DND-41 (cell line): ENCODE data around the gene CSNK1G2.

Experiments
- ATAC-seq: fragments of 200-7000 bp; cut with Tn5 transposase; 3 replicates; pipeline ENCODE4 v1.9.1; 2021; ENCODE audit warnings: low read depth; ENCODE audit not compliant: insufficient read depth
- DNase-seq: peaks from one replicate; pipeline ENCODE4 v3.0.0-alpha.2; 2020
- H2AFZ ChIP-seq: 2 replicates; pipeline ENCODE4 v1.6.0; 2012; ENCODE audit warnings: low read depth, low read length
- H3K27ac ChIP-seq: 2 replicates; pipeline ENCODE4 v1.5.1; 2012; ENCODE audit warnings: low read length, inconsistent platforms
- H3K27me3 ChIP-seq: fragments of 200-600 bp; sonication (generic); 2 replicates; pipeline ENCODE4 v1.6.0; 2012; ENCODE audit warnings: low read length, mild to moderate bottlenecking, inconsistent platforms; ENCODE audit not compliant: insufficient read depth, poor library complexity
- H3K36me3 ChIP-seq: 2 replicates; pipeline ENCODE4 v1.5.1; 2012; ENCODE audit warnings: low read length, inconsistent platforms; ENCODE audit not compliant: insufficient read depth
- H3K4me1 ChIP-seq: 2 replicates; pipeline ENCODE4 v1.5.1; 2012; ENCODE audit warnings: mild to moderate bottlenecking, low read length; ENCODE audit not compliant: insufficient read depth
- H3K4me2 ChIP-seq: 2 replicates; pipeline ENCODE4 v1.6.0; 2012; ENCODE audit warnings: mild to moderate bottlenecking, moderate library complexity, low read length, inconsistent platforms; ENCODE audit not compliant: insufficient read depth
- H3K4me3 ChIP-seq, 2 experiments: fragments of 200-600 bp in 1 of 2; shearing (Covaris generic) in 1 of 2; 2 replicates each; pipeline ENCODE4 v1.5.1; 2012 to 2016; ENCODE audit warnings: inconsistent platforms in 2 of 2, low read length in 2 of 2, mild to moderate bottlenecking in 2 of 2, low read depth in 1 of 2, moderate library complexity in 1 of 2
- H3K79me2 ChIP-seq: 2 replicates; pipeline ENCODE4 v1.6.0; 2012; ENCODE audit warnings: low read length, inconsistent platforms; ENCODE audit not compliant: insufficient read depth
- H3K9ac ChIP-seq: 2 replicates; pipeline ENCODE4 v1.6.0; 2012; ENCODE audit warnings: low read depth, mild to moderate bottlenecking, inconsistent platforms, low read length, moderate library complexity
- H3K9me3 ChIP-seq: 2 replicates; pipeline ENCODE4 v1.5.1; 2012; ENCODE audit warnings: low read length, moderate library complexity, mild to moderate bottlenecking, inconsistent platforms; ENCODE audit not compliant: insufficient read depth, severe bottlenecking
- H4K20me1 ChIP-seq: 2 replicates; pipeline ENCODE4 v1.6.0; 2012; ENCODE audit warnings: low read length; ENCODE audit not compliant: insufficient read depth
- CTCF ChIP-seq: IDR thresholded peaks from 2 replicates; pipeline ENCODE4 v1.5.1; 2012; ENCODE audit warnings: borderline replicate concordance, low read length, moderate library complexity, mild to moderate bottlenecking; ENCODE audit not compliant: poor library complexity, severe bottlenecking; ENCODE audit errors: extremely low read depth
- EZH2 ChIP-seq: IDR thresholded peaks from 3 replicates; pipeline ENCODE4 v1.6.1; 2012; ENCODE audit warnings: borderline replicate concordance, low read depth, mild to moderate bottlenecking, moderate library complexity, low read length, inconsistent platforms; ENCODE audit not compliant: severe bottlenecking

Gene CSNK1G2

GRCh38 chr19:1943661-1944087 is 2.7 kb downstream of the CSNK1G2 start:
- Histone ChIP-seq H3K27ac (peak overlapping the region; percentile 90), H4K20me1 (peaks cover 61% of the 10 kb centered on the region), H3K9ac (peak overlapping the region; percentile 73), H3K4me3 (peak overlapping the region in 1 of 2 experiments; percentile 95; a peak in 2 of 4 replicates), H3K79me2 (peaks cover 76% of the 10 kb centered on the region), H3K4me1 (peaks cover 37% of the 10 kb centered on the region), H3K9me3 (no peaks in the 10 kb centered on the region), H3K36me3 (peaks cover 19% of the 10 kb centered on the region), H3K27me3 (no peaks in the 10 kb centered on the region), H3K4me2 (peak overlapping the region; percentile 94), H2AFZ (no peak overlapping the region)
- no peak for ATAC-seq
- DNase-seq = no peak
- no peak for TF ChIP-seq EZH2

- Histone ChIP-seq H3K4me3 (peak overlapping the region in 1 of 2 experiments; percentile 95; a peak in 2 of 4 replicates), H3K79me2 (peaks cover 83% of the 10 kb centered on the region), H3K4me1 (peaks cover 37% of the 10 kb centered on the region), H3K4me2 (peak overlapping the region; percentile 94), H2AFZ (no peak overlapping the region), H3K27ac (peak overlapping the region; percentile 90), H3K9ac (peak overlapping the region; percentile 73), H3K36me3 (peaks cover 25% of the 10 kb centered on the region), H4K20me1 (peaks cover 68% of the 10 kb centered on the region), H3K27me3 (no peaks in the 10 kb centered on the region), H3K9me3 (no peaks in the 10 kb centered on the region)
- ATAC-seq = no peak
- DNase-seq = no peak
- TF ChIP-seq EZH2 (no peak), CTCF (no peak)
These were observed 3.3 kb downstream of the CSNK1G2 start for GRCh38 chr19:1944088-1944915.

- Histone ChIP-seq H3K9ac (no peak overlapping the region), H3K4me1 (peaks cover 31% of the 10 kb centered on the region)
- ATAC-seq = no peak
These were observed 4.1 kb downstream of the CSNK1G2 start for GRCh38 chr19:1944916-1945561.

More at GRCh38 chr19:1944916-1945561, 4.1 kb downstream of the CSNK1G2 start:
- no peak for DNase-seq
- no peak for TF ChIP-seq CTCF
- TF ChIP-seq EZH2 = no peak
- no peak overlapping the region for H3K27ac ChIP-seq
- H3K36me3 ChIP-seq = peaks cover 31% of the 10 kb centered on the region
- H3K79me2 ChIP-seq = peaks cover 89% of the 10 kb centered on the region
- H4K20me1 ChIP-seq = peaks cover 74% of the 10 kb centered on the region
- no peaks in the 10 kb centered on the region for H3K9me3 ChIP-seq
- no peaks in the 10 kb centered on the region for H3K27me3 ChIP-seq
- no peak overlapping the region for H3K4me3 ChIP-seq
- 0 out of 2 replicates have a peak overlapping the region, but pooled peaks have one; percentile 94 for H3K4me2 ChIP-seq
- no peak overlapping the region for H2AFZ ChIP-seq
